ENCODE measurements around the gene KIF1A.

KIF1A gene

DNA sequence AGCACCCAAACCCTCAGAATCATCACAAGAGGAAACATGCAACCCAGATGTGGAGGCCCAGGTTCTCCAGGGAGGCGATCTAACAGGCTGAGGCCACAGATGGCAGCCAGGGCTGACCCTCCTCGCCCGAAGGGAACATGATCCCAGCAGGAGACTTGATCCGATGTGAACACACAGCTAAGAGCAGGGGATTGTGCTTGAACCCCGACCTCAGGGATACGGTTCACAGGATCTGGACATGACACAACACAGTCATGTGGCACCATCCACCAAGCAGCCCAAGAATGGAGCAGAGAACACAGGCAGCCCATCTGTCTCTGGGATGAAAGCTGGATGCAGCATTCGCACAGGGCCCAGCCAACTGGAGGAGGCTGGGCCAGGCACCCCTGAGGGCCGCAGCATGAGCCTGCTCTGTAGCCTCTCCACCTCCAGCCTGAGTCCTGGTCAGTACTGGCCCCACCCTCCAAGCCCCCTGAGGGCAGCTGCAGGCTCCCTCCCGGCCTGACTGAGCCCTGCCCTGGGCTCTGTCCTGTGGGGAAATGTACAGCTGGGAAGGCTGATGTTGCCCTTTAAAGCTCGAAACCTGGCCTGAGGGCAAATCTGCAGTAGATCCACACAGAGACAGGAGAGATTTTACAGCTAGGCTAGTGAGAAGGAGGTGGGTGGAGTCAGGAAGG, 89.4 kb downstream of the KIF1A start:
- no peak for DNase-seq

DNA sequence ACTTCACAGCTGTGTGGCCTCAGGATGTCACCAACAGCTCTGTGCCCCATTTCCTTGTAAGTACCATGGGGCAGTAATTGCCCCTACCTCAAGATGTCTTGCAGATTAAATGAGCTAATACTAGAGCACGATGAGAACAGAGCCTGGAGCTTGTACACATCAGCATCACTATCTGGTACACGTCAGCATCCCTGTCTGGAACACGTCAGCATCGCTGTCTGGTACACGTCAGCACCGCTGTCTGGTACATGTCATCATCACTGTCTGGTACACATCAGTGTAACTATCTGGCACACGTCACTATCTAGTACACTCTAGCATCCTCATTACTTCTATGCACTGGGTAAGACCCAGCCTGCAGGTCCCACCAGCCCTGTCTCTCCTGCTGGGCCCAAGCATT, 91.2 kb downstream of the KIF1A start:
- no peak for DNase-seq

DNA sequence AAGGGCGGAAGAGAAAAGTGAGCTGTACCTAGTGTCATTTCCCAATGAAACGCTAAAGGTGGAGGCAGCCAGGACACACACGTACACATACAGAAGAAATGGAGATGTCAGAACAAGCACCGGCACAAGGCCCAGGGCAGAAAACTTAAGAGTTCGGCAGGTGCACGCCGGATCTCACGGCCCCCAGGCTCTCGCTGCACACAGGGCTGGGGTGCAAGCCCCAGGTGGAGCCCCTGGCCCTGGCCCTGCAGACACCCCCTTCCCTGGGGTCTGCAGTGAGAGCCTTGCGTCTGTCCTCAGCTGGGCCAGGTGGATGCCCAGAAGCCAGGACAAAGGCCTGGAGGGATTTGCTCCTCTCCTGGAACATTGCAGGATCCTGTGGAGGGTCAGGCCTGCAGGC, 91.7 kb downstream of the KIF1A start:
- DNase-seq: no peak

DNA sequence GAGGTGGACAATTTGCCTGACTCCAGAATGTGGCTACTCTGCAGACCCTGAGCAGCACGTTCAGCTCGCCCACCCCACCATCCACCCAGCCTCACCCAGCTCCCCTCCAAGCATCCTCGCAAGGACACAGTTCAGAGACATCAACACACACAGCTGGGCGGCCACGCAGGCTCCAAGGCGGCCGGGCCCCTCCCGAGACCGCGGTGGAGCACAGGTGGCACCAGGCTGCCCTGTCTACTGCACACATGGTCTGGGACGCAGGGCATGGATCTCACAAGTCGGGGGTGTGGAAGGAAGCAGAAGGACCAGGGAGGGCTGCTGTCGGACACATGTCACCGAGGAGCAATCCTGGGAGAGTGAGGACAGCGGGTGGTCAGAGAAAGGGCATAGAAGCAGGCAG, 92.1 kb downstream of the KIF1A start:
- no peak for DNase-seq

DNA sequence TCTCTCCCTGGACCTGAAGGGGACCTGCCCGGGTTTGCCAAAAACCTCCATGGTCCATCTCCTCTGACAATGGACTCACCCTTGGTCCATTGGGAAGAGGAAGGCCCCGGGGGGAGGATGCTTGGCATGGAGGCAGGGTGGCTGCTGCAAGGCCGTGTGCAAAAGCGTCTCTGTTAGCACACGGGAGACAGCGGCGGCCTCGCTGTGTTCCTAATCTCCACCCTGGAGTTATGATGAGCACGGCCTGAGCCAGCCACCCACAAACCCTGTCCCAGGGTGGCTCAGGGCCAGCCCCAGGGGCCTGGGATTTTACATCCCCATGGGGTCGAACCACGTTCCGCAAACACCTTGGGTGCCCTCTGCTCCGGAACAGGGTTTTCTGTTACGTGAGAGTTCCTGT, 92.6 kb downstream of the KIF1A start:
- DNase-seq: no peak

DNA sequence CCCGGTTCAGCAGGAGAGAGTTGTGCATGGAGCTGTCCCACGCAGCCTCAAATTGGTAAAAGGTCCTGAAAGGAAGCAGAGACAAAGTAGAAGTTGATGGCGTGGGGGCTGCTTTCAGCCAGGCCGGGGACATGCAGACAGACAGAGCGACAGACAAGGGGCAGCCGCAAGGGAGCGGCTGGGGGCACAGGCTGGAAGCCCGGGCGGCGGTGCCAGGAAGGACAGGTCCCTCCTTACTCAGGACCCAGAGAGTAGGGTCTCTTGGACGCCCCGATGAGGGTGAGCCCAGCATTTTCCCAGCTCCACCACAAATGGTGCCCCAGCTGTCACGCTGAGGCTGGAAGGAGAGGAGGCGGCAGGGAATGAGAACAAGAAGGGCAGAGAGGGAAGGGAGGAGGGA, 93.1 kb downstream of the KIF1A start:
- no peak for DNase-seq

DNA sequence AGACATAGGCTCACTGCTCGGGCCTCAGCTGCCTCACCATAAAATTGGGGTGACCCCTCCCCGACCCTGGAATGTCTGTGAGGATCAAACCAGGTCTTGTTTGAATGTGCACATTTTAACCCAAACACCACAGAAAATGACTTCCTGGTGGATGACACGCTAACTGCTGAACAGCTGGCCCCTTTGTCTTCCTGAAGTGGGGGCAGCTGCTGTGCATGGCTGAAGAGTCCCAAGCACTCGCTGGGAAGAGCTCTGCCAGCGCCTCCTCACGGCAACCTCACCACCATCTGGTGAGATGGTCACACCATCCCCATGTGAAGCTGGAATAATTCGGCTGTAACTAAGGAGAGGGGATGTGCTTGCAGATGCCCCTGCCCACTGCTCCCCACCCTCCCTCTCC, 94.3 kb downstream of the KIF1A start:
- no peak for DNase-seq

DNA sequence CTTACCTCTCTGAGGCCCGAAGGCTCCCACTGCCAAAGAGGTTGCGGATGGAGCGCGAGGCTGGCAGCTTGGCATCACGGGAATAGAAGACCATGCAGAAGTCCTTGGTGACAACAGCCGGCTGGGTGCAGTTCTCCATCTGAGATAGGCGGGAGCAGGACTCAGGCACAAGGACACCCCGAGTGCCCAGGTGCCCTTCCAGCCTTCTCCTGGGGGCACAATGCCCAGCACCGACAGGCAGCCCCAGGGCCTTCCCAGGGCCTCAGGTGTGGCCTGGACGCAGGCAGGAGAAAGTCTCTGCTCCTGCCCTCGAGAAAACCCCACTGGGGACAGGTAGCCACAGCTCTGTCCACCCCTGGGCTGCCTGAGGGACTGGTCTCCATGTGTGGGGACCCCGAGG, 94.8 kb downstream of the KIF1A start:
- DNase-seq: no peak

DNA sequence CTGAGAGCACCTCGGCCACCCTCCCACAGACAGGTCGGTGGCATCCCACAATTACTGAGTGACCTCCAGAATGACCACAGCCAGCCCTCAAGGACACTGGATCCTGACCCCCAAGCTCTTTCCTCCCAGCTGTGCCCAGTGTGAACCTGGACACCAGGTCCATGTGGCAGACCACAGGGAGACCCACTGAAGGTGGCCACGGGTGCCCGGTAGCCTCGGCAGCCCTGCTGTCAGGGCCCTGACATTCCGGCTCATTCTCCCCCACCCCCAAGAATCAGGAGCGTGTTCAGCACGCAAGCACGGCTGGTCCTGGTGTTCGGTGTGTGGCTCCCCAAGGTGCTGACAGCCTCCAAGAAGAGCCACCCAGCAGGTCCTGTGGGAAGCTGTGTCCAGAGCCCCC, 95.6 kb downstream of the KIF1A start:
- DNase-seq: no peak

DNA sequence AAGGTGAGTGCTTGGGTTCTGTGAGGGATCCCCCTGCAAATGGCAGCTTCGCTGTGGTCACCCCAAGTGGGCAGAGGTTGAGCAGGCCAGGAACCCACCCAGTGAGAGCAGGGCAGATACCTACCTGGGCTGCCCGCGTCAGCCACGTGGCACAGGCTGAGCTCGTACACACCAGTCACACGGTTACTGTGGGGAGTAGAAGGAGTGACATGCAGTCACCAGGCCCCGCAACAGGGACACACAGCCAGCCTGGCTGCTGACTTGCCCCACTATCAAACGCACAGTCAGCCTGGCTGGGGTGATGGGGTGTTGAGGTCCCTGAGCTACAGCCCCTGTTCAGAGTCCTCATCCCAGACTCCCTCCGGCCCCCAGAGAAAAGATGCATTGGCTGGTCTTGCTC, 96.2 kb downstream of the KIF1A start:
- no peak for DNase-seq

DNA sequence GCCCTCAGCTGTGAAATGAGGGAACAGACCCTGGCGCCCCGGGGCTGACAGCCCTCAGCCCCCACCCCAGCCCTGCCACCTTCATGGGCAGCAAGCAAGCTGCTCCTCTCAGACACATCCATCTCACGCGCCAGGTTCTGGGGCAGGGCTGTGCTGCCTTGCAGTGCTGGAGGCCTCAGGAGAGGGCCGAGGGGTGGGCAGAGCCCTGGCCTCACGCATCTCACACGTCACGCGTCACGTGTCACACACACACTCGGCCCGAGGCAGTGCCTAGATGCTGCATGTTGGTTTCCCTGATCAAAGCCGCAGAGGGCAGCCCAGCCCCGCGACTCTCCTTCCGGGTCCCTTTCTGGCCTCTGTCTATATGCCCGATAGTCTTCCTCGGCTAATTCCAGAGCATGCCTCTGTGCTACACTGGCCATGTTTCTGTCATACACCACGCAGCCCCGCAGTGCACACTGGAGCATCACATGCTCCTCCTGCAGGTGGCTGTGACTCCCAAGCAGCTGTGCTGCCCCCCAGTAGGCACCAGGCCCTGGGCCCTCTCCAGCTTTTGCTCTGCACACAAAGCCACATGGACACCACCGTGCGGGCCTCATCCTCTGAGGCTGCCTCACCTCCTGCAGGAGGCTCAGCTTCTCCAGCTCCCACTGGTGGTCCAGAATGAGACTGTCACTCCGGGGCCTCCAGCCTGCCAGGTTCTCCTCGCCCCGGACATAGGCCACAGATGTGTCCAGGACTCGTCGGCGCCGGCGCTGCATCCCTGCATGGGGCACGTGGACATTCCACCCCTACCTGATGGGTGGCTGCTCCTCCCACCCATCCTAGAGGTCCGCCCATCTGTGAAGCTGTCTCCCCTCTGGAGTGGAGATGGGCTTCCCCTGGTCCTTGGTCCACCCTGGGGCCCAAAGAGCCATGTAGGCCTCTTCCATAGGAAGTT, 97.0 kb downstream of the KIF1A start:
- DNase-seq: no peak

DNA sequence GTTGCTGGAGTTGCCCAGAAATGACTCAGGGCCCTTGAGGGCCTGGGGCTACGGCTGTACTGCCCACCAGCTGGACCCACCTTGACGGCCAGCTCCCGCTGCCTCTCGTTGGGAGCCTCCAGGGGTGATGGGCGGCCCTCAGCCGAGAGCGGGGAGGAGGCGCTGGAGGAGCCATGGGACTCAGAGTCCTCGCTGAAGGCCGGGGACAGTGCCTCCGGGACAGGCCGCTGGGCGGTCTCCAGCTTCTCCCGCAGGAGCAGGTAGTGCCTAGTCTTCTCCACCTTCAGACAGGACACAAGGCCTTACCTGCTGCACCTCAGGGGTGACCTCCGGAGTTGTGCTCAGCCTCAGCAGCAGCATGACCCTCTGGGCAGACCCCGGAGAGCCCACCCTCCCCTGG, 97.6 kb downstream of the KIF1A start:
- no peak for DNase-seq

DNA sequence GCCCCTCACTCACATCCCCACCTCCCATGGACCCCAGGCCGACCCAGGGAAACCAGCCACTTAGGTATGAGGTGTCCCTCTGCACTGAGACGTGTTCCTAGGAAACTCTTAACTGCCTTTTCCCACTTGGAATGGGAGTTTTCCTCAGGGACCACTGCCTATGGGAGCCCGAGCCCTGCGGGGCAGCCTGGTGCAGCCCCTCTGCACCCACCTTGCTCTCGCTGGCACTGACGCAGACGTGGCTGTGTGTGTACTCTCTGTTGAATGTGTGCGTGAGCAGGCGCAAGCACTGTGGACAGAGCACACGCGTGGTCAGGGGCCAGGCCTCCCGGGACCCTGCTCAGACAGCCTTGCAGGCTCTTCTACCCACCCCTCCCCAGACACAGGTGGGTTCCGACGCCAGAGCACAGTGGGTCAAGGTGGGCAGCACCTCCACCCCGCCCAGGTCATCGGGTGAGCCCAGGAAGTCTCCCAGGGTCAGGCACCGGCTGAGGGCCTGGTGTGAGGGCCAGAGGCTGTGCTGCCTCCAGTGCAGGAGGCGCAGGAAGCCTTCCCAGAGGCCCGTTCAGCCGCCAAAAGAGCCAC, 98.3 kb downstream of the KIF1A start:
- no peak for DNase-seq

DNA sequence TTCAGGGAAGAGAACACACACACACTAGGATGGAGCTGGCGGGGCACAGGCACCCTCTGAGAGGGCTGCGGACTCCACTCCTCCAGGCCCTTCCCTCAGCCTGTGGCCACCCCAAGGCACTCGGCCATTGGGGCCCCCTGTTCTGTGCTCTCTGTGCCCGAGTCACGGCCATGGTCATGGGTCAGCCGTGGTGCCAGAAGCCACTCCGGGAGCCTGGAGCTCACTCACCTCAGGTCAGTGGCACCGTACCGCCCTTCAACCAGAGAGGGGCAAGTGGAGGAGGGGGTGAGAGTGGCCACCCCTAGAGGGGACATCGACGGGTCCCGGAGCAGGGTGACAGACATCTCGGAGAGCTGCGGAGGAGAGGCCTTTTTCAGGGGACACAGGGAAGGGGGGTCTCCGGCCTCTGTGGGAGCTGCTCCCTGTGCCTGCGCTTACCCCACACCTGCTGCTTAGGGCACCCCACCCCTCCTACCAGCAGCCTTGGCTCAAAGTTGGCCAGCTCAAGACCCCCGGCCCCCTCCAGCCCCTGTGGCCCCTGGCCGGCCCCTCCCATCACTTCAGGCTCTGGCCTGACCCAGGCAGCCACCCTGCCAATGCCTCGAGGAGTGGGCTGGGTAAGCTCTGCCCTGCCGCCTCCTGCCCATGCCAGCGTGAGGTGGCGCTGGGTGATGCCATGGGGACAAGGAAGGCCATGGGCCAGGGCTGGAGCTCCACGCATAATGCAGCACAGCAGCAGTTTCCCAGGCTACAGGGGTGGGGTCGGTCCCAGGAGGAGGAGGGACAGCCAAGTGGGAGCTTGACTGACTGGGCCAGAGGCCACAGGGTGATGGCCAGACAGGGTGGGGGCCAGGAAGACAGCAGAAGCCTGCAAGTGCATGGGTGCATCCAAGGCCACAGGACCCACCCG, 99.1 kb downstream of the KIF1A start:
- no peak for DNase-seq

DNA sequence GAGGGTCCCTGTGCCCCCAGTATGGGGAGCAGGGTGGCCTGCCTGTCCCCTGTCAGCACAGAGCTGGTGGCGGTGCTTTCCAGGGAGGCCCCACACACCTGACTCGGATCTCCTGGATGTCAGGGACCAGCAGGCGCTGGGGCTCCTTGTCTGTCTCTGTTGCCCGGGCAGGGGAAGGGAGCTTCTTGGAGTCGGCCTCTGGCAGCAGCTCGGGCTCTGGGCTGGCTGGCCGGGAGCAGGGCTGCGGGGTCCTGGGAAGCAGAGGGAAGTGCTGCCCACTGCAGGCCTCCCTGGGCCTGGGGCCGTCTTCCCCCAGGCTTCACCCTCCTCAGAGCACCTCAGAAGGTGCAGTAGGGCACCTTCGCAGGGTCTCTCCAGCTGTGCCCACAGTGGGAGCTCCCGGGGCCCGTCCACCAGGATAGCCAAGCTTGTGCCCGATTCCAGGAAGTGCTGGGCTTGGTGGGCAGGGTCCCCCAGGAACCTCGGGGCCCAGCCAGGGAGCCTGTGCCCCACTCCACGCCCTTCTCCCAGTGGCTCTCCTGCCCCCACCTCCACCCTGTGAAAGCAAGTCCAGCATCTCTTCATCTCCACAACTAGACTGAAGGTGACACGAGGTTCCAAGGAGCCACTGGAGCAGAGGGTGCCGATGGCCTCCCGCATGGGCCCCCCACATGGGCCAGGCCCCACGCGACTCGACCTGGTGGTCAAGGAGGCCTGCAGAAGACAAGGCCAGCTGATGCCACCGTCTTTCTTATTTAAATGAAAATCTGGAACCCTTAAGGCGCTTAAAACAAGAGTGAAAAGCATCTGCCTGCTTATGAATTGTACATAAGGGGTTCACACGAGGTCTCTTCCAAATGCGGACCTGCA, 100.1 kb downstream of the KIF1A start:
- DNase-seq: no peak

DNA sequence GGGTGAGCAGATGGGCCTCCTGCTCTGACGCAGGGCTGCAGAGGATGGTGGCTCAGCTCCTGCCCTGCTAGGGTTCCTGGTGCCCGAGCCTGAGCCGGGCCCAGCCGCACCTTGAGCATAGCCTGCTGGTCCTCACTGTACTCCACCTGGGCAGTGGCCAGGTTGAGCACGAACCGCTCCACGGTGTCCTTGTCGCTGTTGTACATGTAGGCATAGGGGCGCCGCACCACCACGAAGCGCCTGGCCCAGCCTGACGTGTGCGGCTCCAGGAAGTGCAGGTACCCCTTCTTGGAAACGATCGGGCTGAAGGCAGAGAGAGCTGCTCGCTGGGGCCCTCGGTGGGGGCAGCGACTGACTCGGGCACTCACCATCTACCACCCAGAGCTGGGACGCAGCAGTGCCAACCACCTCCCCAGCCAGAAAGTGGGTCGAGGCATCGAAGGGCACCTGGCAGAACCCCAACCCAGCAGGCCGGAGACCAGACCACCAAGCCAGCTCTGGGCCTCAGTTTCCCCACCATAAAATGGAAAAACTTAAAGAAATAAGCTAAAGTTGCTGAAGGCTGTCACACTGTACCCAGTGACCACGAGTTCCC, 101.0 kb downstream of the KIF1A start:
- no peak for DNase-seq

DNA sequence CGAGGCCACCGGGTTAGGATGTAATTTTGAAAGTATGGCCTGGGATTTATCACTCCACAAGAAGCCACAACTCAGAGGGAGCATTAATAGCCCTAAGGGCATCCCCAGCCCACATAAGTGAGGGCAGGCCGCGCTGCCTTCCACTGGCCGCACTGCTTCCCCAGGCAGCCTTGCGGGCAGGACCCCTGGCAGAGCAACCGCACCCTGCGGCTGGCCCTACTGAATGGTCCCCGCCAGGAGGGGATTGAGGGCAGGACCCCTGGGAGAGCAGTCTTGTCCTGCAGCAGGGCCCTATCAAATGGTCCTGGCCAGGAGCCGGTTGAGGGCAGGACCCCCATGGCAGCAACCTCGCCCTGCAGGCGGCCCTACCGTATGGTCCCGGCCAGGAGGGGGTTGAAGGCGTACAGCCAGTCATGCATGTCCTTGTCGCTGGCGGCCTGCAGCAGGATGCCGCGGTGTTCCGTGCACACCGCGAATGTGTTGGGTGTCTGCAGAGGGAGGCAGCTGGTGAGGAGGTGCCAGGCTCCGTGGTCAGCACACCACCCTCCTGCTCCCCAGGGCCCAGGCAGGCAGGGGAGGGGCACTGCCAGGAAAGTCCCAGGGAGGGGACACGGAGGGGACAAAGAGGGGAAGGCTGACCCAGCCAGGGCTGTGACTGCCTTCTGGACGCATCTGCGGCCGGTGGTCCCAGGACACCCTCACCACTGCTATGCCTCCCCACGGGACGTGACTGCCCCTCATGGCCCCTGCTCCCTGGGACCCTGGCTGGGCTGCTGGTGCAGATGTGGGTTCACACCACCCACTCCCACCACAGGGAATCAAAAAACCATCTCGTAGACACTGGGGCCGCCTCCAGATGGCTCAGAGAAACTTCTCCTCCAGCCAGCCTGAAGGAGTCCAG, 102.1 kb downstream of the KIF1A start:
- no peak for DNase-seq

DNA sequence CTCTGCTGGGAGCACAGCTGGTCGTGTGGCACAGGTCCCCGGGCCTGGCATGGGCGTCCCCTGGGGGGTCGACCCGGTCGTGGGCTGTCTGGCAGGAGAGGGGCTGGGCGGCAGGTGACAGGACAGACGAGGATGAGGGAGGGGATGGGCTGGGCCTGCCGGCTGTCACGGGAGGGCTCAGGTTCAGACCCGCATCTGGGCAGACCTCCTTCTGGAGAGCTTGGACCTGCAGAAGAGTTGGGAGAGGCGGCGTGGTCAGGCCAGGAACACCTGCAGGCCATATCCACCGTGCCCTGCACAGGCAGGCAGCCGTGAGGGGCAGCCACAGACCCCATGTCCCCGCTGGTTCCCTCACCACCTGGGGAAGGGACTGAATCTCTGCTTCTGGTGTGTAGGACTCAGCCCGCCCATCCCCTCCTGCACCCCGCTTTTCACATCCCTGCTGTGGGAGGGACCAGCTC, 102.8 kb downstream of the KIF1A start:
- DNase-seq: no peak

DNA sequence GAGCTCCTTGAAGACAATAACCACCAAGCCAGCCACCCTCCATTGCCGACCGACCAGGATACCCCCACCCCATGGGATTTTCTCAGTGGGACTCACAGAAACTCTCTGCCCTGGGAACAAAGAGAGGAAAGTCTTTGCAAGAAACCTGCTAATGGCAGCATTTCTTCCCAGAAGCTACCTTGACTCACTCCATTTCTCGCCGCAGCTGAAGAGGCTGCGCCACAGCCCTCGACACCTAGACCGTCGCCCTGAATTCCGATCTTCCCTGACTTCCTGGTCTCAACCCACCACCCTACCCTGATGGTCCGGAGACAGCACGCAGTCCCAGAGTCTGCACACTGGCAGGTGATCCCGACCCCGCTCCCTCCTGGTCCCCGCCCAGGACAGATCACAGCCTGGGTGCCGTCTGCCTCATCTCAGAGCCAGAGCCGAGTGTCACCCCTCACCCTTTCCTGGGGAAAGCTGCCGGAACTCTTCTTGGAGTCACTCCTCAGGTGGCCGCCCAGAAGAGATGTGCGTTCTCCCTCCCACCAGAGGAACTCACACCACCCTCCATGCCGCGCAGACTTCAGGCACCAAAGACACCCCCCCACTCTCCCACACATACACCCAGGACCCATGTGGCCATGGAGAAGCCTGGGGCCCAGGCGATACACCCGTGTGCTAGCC, 103.8 kb downstream of the KIF1A start:
- no peak for DNase-seq

Data from CD4-positive, alpha-beta T cell treated with Interleukin-17A for 4 hours (primary cell).